ENCODE measurements around the gene MAPRE3. TPM values are rescaled to one million over a fixed set of nuclear protein-coding genes. Genes with fewer than 3 reads are reported as not detected.
A peak's percentile ranks its signal among the peaks of the same experiment; 100 is the strongest.

MAPRE3 gene
- total RNA-seq, 1 experiment from 2014 or later: 0.57 TPM

DNA sequence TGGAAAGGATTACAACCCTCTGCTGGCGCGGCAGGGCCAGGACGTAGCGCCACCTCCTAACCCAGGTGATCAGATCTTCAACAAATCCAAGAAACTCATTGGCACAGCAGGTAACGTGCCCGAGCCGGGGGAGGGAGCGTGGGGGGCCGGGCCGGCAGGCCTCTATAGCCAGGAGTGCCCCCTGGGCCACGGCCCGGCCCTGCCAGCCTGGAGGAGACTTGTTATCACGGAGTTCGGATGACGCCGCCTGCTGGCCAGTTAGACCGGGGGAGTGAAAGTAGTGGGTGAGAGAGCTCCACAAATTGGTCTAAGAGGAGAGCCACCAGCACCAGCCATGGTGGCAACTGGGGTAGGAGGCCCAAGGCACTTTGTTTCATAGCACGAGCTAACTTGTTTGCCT is 53.8 kb downstream of the MAPRE3 start:
- DNase-seq: no peak
- Histone ChIP-seq H3K36me3 (no peaks in the 10 kb centered on the region), H3K4me1 (peaks cover 12% of the 10 kb centered on the region), H3K27ac (no peak overlapping the region), H3K9me3 (replicated peaks) (no peaks in the 10 kb centered on the region), H3K4me3 (no peak overlapping the region), H3K27me3 (no peaks in the 10 kb centered on the region; the same call in none of the 2 replicates)

DNA sequence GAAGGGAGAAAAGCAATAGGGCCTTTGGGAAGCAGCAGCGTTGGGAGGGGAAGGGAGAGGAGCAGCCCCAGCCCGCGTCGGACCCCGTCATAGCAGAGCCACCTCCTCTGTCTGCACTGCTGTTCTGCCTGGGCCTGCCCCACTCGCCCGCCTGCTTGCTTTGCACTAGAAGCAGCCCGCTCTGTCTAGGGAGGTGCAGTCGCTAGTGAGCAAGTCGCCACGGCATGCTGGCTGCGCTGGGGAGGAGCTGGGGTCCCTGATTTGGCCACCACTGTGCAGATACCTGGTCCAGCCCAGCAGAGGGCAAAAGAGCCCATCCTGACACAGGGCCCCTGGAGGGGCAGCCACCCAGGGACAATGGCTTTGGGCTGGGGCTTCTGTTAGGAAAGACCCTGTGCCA is 54.4 kb downstream of the MAPRE3 start:
- Histone ChIP-seq H3K4me1 (peaks cover 12% of the 10 kb centered on the region), H3K27me3 (no peaks in the 10 kb centered on the region; the same call in none of the 2 replicates), H3K36me3 (no peaks in the 10 kb centered on the region), H3K9me3 (replicated peaks) (no peaks in the 10 kb centered on the region), H3K4me3 (no peak overlapping the region), H3K27ac (no peak overlapping the region)
- DNase-seq: no peak

DNA sequence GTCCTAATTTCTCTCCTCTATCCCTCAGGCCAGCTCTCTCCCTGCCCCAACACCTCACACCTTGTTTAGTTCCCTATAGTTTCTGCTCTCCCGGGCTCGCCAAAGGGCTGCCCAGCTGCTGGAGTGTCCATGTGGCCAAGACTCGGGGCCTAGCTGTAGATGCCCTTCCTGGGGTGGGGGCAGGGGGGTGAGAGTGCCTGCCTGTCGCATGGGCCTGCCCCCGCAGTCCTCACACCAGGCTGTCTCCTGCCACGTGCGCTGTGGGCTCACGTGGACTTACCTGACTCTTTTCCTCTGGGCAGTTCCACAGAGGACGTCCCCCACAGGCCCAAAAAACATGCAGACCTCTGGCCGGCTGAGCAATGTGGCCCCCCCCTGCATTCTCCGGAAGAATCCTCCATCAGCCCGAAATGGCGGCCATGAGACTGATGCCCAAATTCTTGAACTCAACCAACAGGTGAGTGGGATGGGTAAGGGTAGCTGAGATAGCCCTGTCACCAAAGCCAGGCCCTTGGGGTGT is 54.9 kb downstream of the MAPRE3 start:
- no peak overlapping the region for H3K27ac ChIP-seq
- no peaks in the 10 kb centered on the region for H3K9me3 ChIP-seq (replicated peaks)

DNA sequence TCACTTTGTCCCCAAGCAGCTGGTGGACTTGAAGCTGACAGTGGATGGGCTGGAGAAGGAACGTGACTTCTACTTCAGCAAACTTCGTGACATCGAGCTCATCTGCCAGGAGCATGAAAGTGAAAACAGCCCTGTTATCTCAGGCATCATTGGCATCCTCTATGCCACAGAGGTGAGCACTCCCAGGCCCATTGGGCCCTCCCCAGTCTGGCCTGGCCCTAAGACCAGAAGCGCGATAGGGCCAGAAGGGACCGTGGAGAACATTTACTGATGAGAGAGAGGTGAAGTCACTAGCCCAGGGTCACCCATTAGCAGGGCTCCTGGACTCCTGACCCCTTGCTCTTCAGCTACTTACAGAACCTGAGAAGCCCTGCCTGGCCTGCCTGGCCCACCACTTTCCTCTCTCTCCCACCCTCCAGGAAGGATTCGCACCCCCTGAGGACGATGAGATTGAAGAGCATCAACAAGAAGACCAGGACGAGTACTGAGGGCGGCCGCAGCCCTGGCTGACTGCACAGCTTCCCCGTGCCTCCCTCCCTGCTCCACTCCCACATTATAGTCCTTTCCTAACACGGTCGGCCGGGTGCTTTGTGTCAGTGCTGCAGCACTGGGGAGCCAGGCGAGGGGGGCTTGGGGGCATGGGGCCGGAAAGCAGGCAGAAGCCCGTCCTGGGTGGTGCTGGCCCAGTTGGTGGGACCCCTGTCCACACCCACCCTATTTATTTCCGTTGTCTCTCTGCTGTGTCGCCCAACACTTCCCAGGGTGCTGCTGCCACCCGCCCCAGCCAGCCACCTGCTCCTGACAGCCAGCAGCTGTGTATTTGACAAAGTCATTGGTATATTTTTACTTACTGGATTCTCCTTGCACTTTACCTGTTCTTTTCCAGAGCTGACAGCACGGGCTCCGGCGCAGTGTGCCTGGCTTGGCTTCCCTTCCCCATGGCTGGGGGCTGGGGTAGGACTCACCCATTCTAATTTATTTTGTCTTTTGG is 55.7 kb downstream of the MAPRE3 start:
- Histone ChIP-seq H3K4me1 (peaks cover 9% of the 10 kb centered on the region), H3K36me3 (no peaks in the 10 kb centered on the region), H3K4me3 (no peak overlapping the region), H3K27me3 (no peaks in the 10 kb centered on the region; the same call in none of the 2 replicates), H3K27ac (no peak overlapping the region), H3K9me3 (replicated peaks) (no peaks in the 10 kb centered on the region)
- DNase-seq: no peak

More for the DNA sequence above, 54.9 kb downstream of the MAPRE3 start:
- H3K4me1 ChIP-seq: peaks cover 12% of the 10 kb centered on the region
- H3K4me3 ChIP-seq: no peak overlapping the region
- DNase-seq: no peak
- no peaks in the 10 kb centered on the region; the same call in none of the 2 replicates for H3K27me3 ChIP-seq
- no peaks in the 10 kb centered on the region for H3K36me3 ChIP-seq

DNA sequence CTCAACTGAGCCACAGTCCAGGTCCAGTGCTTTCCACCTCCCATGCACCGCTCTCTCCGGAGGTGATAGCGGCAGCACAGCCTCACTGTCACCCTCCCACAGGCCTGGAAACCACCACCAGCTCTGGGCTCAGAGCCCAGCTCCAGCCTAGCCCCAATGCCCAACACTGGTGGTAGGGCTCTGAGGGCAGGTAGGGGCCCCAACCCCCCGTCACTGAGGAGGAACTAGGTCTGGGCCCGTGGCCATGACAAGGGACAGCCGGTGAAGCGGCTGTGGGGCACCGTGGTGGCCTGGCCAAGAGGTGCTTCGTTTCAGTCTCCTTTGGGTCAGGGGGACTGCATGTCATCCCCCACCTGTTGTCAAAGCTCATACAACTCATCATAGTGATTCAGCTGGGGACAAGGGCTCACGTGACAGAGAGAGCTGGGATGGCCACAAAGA is 56.8 kb downstream of the MAPRE3 start:
- Histone ChIP-seq H3K4me1 (peaks cover 8% of the 10 kb centered on the region), H3K36me3 (no peaks in the 10 kb centered on the region)
- peak; percentile 33 to 59 for DNase-seq

DNA sequence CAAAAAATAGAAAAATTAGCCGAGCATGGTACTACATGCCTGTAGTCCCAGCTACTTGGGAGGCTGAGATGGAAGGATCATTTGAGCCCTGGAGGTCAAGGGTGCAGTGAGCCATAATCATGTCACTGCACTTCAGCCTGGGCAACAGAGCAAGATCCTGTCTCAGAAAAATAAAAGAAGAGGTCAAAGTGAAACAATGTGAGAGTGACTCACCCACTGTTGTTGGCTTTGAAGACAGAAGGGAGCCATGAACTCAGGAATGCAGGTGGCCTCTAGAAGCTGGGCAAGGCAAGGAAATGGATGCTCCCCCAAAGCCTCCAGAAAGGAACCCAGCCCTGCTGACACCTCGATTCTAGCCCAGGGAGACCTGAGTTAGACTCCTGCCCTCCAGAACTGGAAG is 58.6 kb downstream of the MAPRE3 start:
- no peak overlapping the region for H3K4me3 ChIP-seq
- H3K36me3 ChIP-seq: no peaks in the 10 kb centered on the region

More for the DNA sequence above, 56.8 kb downstream of the MAPRE3 start:
- Histone ChIP-seq H3K4me3 (no peak overlapping the region), H3K27me3 (no peaks in the 10 kb centered on the region), H3K9me3 (replicated peaks) (no peaks in the 10 kb centered on the region), H3K27ac (no peak overlapping the region)

DNA sequence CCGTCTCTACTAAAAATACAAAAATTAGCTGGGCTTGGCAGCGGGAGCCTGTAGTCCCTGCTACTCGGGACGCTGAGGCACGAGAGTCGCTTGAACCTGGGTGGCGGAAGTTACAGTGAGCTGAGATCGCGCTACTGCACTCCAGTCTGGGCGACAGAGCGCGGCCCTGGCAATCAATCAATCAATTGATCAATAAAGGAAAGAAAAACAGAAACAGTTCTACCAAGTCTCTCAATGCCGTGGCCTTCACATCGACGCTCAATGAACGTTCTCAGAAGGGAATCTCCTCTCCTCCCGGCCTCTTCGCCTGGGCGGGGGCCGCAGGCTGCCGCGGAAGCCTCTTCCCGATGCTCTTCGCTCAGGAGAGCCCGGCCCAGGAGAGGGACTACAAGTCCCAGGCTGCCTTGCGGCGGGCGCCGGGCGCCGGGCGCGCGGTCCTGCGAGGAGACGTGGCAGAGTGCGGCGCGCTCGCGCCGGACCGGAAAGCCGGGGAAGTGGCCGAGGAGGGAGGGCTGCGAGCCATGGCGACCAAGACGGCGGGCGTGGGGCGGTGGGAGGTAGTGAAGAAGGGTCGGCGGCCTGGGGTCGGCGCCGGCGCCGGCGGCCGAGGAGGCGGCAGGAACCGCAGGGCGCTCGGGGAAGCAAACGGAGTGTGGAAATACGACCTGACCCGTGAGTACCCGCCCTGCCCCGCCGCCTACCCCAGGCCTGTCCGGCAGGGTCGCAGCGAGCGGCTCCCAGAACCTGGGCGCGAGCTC is 62.2 kb downstream of the MAPRE3 start, which contains the start of gene TMEM214:
Gene TMEM214, plus strand, starts transcription at position 471 of the 758 bp plus-strand sequence. Its CDS starts 51 bp downstream, at position 522.
- peaks cover 4% of the 10 kb centered on the region for H3K4me1 ChIP-seq
- H3K27ac ChIP-seq: peak within 1 kb of the TSS; percentile 33
- H3K36me3 ChIP-seq: peaks cover 29% of the 10 kb centered on the region
- peak within 1 kb of the TSS; percentile 79 for H3K4me3 ChIP-seq
- DNase-seq: peak; percentile 93 to 94
- H3K27me3 ChIP-seq: no peaks in the 10 kb centered on the region
- no peaks in the 10 kb centered on the region for H3K9me3 ChIP-seq (replicated peaks)

More for the DNA sequence above, 58.6 kb downstream of the MAPRE3 start:
- no peaks in the 10 kb centered on the region for H3K9me3 ChIP-seq (replicated peaks)
- no peak for DNase-seq
- peaks cover 9% of the 10 kb centered on the region for H3K4me1 ChIP-seq
- no peaks in the 10 kb centered on the region for H3K27me3 ChIP-seq
- no peak overlapping the region for H3K27ac ChIP-seq

DNA sequence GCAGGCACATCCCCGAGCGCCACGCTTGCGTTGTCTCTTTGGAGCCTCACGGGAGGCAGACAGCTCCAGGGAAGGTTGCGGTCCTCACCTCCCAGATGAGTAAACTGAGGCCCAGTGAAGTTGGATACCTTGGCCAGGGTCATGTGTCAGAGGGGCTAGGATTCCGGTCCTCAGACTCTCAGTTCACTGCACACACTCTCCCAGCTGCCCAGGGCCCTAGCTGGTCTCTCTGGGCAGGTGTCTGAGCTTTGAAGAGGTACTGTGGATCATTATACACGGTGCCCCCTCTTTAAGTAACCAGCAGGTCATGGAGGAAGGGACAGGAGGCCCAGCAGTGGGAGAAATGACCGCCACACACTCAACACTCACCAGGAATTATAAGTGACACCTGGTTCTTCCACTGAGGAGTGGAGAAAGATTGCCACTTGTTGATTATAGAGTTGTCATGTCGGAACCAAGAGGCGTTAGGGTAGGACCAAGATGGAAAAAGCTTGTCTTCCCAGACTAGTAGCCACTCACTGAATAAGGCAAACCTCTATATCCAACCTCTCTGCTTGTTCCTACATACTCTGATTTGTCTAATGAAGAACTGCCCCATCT is 62.9 kb downstream of the MAPRE3 start:
- no peaks in the 10 kb centered on the region for H3K27me3 ChIP-seq
- no peak for DNase-seq
- peak overlapping the region; percentile 79 for H3K4me3 ChIP-seq
- peak overlapping the region; percentile 33 for H3K27ac ChIP-seq
- H3K4me1 ChIP-seq: peaks cover 2% of the 10 kb centered on the region; the same call in 1 of the 2 replicates
- peaks cover 36% of the 10 kb centered on the region for H3K36me3 ChIP-seq
- no peaks in the 10 kb centered on the region for H3K9me3 ChIP-seq (replicated peaks)

DNA sequence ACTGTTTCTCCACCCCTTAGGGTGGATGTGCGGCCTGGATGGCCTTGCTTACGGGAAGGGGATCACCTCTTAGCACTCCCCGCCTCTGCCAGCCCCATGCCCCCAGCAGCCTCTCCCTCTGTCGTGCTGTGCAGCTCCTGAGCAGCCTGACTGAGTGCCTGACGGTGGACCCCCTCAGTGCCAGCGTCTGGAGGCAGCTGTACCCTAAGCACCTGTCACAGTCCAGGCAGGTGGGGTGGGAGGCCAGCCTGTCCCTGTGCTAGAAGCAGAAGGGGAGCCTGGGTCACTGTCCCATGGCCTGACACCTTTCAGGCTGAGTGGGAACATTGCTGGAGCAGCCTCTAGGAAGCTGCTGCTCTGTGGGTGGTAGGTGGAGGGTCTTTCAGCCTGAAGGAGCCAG is 67.6 kb downstream of the MAPRE3 start:
- Histone ChIP-seq H3K27me3 (no peaks in the 10 kb centered on the region), H3K4me3 (no peak overlapping the region), H3K4me1 (peaks cover 2% of the 10 kb centered on the region; the same call in 1 of the 2 replicates), H3K27ac (no peak overlapping the region), H3K36me3 (peaks cover 73% of the 10 kb centered on the region), H3K9me3 (replicated peaks) (no peaks in the 10 kb centered on the region)
- no peak for DNase-seq

DNA sequence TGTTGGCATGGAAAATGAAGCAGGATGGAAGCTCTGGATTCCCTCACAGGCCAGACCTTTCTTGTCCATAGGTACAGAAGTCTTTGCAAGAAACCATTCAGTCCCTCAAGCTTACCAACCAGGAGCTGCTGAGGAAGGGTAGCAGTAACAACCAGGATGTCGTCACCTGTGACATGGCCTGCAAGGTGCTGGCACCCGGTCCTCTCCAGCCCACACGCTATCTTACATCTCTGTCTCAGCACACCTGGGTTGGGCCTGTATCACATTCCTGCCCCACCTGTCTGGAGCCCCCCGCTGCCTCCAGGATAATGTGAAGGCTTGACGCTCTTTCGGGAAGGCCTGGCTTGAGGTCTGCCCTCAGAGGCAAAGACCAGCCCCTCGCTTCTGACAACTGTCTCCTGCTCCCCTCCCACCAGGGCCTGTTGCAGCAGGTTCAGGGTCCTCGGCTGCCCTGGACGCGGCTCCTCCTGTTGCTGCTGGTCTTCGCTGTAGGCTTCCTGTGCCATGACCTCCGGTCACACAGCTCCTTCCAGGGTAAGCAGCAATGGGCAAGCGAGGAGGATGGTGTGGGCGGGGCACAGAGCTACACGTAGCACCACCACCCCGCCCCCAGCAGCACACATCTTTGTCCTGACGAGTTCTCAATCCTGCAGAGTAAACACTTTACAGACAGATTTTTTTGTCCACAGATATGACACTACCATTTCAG is 68.3 kb downstream of the MAPRE3 start:
- H3K4me1 ChIP-seq: peaks cover 2% of the 10 kb centered on the region; the same call in 1 of the 2 replicates
- peaks cover 73% of the 10 kb centered on the region for H3K36me3 ChIP-seq
- DNase-seq: no peak

DNA sequence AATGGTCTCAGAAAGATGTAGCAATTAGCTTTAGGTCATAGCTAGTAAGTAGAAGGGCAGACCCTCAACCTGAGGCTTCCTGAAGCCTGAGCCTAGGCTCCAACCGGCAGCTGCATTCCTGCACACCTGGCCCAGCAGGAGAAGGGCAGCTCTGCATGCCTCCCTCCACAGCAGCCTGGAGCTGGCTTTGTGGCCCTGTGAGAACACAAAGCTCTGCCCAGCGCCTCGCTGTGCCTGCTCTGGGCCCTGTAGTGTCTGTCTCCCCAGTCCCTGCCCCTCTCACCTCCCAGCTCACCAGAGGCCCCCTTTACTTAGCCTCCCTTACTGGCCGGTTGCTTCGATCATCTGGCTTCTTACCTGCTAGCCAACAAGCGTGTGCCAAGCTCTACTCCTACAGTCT is 69.0 kb downstream of the MAPRE3 start:
- no peak for DNase-seq
- Histone ChIP-seq H3K9me3 (replicated peaks) (no peaks in the 10 kb centered on the region), H3K36me3 (peaks cover 73% of the 10 kb centered on the region)

More for the DNA sequence above, 68.3 kb downstream of the MAPRE3 start:
- H3K27me3 ChIP-seq: no peaks in the 10 kb centered on the region
- H3K4me3 ChIP-seq: no peak overlapping the region
- no peaks in the 10 kb centered on the region for H3K9me3 ChIP-seq (replicated peaks)
- H3K27ac ChIP-seq: no peak overlapping the region

DNA sequence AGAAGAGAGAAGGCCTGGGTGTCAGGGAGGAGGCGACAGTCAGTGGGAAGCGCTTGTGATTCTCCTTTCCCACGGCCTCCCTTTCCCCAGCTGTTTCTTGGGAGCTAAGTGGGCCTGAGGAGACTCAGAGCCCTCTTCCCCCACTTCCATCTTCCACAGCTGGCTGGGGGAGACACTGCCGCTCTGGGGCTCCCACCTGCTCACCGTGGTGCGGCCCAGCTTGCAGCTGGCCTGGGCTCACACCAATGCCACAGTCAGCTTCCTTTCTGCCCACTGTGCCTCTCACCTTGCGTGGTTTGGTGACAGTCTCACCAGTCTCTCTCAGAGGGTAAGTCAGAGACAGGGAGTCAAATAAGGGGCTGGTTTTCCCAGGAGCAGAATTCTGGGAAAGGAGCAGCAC is 69.4 kb downstream of the MAPRE3 start:
- Histone ChIP-seq H3K27ac (no peak overlapping the region), H3K27me3 (no peaks in the 10 kb centered on the region), H3K36me3 (peaks cover 71% of the 10 kb centered on the region), H3K4me3 (no peak overlapping the region), H3K4me1 (no peaks in the 10 kb centered on the region), H3K9me3 (replicated peaks) (no peaks in the 10 kb centered on the region)
- DNase-seq: no peak

More for the DNA sequence above, 69.0 kb downstream of the MAPRE3 start:
- no peaks in the 10 kb centered on the region for H3K27me3 ChIP-seq
- H3K4me3 ChIP-seq: no peak overlapping the region
- no peaks in the 10 kb centered on the region for H3K4me1 ChIP-seq
- H3K27ac ChIP-seq: no peak overlapping the region

DNA sequence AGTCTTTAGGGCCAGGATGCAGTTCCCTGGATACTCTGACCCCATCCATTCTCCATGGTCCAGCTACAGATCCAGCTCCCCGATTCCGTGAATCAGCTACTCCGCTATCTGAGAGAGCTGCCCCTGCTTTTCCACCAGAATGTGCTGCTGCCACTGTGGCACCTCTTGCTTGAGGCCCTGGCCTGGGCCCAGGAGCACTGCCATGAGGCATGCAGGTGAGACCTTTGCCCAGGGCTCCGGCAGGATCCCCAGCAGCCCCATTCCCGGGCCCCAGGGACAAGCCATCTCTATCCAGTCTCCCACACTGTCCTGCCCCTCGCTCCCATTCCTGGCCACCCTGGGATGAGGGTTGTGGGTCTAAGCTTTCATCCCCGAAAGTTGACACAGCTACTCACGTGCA is 69.8 kb downstream of the MAPRE3 start:
- peaks cover 67% of the 10 kb centered on the region for H3K36me3 ChIP-seq
- no peaks in the 10 kb centered on the region for H3K27me3 ChIP-seq
- no peaks in the 10 kb centered on the region for H3K9me3 ChIP-seq (replicated peaks)
- no peak overlapping the region for H3K27ac ChIP-seq
- no peaks in the 10 kb centered on the region for H3K4me1 ChIP-seq
- H3K4me3 ChIP-seq: no peak overlapping the region
- DNase-seq: no peak

DNA sequence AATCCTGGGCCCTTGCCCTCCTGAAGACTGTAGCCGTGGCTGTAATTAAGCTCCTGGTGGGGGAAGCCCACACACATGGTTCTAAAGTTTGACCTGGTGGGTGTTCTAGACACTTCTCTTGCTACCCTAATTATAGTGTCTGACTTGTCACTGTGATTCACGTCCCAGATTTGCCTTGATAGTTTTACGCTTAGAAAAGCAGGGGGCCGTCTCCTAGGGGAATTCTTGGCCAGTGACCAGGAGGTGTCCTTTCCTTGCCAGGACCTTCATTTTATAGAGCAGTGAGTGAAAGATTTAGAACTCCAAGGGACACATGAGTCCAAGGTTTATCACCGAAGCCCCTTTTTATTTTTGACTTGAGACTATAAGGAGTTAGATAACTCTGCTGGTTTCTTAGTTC is 71.3 kb downstream of the MAPRE3 start:
- Histone ChIP-seq H3K4me3 (no peak overlapping the region), H3K9me3 (replicated peaks) (no peaks in the 10 kb centered on the region), H3K4me1 (no peaks in the 10 kb centered on the region), H3K27ac (no peak overlapping the region), H3K36me3 (peaks cover 53% of the 10 kb centered on the region), H3K27me3 (no peaks in the 10 kb centered on the region)
- no peak for DNase-seq

Measured in SJCRH30 (cell line).